NCI-H2227 (cell line): ENCODE data around the gene PLCL2.
A peak's percentile ranks its signal among the peaks of the same experiment; 100 is the strongest.

ENCODE experiments used
- DNase-seq: peaks from one replicate; lab custom pipeline; 2025; ENCODE audit not compliant: unreplicated experiment; lab: John Stamatoyannopoulos, UW

The PLCL2 gene

GRCh38 chr3:17006132-17006852 lies 121.5 kb downstream of the PLCL2 start:
- no peak for DNase-seq

DNA sequence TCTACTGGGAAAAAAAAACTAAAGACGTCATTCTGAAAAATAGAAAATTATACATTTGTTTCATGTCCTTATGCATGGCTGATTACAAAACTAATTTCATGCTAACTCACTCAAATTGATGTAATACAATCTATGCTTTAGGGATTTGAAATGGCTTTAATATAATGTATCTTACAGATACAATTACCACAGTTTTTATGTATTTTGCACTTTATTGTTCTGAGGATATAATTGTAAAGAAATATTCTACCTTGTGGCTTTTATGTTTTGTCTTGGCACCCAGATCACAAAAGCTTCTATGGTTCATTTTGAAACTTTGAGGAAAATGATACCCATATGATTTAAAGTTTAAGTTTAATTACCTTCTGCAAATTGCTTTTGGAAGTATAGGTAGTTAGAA lies 122.5 kb downstream of the PLCL2 start:
- DNase-seq = no peak

DNA sequence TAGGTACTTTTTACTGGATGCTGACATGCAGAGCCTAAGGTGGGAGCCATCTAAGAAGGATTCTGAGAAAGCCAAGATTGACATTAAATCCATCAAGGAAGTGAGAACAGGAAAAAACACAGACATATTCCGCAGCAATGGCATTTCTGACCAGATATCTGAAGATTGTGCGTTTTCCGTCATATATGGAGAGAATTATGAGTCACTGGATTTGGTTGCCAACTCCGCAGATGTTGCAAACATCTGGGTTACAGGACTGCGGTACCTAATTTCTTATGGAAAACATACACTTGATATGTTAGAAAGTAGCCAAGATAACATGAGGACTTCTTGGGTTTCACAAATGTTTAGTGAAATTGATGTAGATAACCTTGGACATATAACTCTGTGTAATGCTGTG lies 125.1 kb downstream of the PLCL2 start:
- no peak for DNase-seq

DNA sequence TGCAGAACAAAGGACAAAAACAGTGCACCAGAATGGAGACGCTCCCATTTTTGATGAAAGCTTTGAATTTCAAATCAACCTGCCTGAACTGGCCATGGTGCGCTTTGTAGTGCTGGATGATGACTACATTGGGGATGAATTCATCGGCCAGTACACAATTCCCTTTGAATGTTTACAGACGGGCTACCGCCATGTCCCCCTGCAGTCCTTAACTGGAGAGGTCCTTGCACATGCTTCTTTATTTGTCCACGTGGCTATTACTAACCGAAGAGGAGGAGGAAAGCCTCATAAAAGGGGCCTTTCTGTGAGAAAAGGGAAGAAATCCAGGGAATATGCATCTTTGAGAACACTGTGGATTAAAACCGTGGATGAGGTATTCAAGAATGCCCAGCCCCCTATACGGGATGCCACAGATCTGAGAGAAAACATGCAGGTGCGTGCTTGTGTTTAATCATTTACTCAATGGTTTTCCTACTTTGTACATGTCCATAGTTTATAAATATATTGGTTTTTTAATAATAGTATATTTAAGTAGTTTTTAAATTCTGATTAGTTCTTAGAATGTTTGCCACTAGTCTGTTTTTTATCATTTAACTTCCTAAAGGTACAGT lies 127.1 kb downstream of the PLCL2 start:
- DNase-seq = no peak

- DNase-seq = no peak
Observed at GRCh38 chr3:17013050-17013449, 128.3 kb downstream of the PLCL2 start.

DNA sequence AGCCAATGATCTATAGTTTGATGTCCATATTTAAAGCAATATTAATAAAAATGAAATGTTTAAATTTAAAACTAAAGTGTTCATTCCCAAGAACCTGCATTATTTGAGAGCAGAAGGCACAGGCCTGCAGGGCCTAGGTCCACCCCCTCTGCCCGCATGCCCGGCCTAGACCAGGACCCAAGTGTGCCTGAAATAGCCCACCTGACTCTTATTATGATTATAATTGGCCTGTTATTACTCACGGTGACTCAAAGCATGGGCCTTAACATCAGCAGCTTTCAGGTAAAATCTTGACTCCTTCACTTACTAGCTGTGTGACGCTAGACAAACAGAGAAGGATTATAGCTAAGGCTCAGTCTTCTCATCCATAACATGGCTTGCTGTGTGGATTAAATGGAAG lies 128.8 kb downstream of the PLCL2 start:
- no peak for DNase-seq

DNA sequence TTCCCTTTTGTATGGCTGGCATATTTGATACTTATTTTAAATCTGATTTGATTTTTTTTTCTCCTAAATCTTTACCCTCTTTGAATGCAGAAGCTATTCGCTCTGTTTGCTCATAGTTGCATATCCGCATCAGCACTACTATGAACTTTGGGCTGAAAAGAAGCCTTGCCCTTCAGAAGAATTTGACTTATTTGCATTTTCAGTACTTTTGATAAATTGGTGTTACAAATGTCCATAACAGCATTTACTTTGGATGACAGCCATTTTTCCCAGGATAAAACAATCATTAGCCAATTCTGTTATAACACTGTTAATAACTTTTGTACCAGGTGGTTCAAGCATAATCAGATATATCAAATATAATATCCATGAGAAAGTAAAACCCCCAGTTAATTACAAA lies 129.5 kb downstream of the PLCL2 start:
- DNase-seq = no peak

DNA sequence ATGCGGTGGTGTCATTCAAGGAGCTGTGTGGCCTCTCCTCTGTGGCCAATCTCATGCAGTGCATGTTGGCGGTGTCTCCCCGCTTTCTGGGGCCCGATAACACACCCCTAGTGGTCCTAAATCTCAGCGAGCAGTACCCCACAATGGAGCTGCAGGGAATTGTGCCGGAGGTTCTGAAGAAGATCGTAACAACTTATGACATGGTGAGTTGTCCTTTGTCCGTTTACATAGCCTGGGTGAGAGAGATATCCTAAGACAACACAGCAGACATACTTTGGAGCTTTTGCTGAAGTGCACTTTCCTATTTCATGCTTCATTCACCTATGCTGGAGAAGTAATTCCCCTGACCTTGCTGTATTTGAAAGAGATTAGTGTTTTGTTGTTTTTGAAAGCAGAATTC lies 130.0 kb downstream of the PLCL2 start:
- no peak for DNase-seq

DNA sequence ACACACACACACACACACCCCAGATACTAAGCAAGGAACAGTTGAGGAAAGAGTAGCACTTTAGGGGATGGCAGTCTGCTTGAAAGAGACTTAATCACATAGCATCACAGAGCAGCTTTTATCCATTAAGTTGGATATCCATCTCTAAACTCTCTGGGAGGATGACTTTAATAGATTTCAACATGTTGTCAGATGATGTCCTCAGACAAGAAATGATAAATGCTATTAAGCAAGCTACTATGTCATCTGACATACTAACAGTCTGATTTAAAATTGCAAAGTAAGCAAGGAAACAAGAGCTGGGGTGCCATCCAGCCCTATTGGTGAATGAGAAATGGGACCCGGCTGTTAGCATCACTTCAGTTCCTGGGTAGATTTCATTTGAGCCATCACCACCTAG lies 136.9 kb downstream of the PLCL2 start:
- DNase-seq = no peak

GRCh38 chr3:17023006-17023664 lies 138.4 kb downstream of the PLCL2 start:
- no peak for DNase-seq

- no peak for DNase-seq
Observed at GRCh38 chr3:17025594-17026139, 140.9 kb downstream of the PLCL2 start.

DNA sequence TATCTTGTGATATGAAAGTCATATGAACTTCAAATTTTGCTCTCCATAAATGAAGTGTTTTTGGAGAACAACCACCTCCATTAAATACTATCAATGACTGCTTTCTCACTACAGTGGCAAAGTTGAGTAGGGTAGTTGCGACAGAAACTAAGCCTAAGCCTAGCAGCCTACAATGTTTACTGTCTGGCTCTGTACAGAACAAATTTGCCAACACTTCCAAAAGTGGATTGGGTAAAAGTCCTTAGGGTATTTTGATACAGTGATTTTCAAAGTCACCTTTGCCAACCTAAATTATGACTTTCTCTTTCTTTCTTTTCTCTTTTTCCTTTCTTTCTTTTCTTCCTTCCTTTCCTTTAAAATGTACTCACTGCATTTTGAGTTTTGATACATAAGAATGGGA lies 142.6 kb downstream of the PLCL2 start:
- DNase-seq = no peak

DNA sequence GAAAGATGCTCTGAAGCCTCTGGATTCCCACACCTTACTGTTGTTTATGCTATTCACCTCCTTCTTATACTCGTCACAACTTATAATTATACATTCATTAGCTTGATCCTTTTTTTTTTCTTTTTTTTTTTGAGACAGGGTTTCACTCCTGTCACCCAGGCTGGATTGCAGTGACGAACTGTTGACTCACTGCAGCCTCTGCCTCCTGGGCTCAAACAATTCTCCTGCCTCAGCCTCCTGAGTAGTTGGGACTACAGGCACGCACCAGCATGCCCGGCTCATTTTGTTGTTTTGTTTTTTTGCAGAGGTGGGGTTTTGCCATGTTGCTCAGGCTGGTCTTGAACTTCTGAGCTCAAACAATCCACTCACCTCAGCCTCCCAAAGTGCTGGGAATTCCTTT lies 143.6 kb downstream of the PLCL2 start:
- no peak for DNase-seq

DNA sequence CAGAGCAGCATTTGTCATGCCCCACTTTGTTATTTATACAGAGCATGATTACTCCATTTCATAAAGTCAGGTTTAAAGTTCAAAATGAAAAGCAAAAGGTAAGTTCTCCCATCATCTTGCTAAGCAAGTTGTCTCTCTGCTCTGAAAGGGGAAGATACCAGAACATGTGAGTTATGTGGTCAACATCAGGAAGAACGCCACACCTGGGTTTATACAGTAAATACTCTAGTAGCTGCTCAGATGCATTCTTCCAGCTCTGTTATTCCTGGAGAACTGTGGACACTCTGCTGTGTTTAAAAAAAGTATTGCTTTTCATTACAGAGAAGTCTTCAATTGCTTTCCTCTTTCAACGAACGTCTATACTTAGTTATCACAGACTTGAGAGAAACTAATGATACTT lies 145.7 kb downstream of the PLCL2 start:
- DNase-seq = no peak

DNA sequence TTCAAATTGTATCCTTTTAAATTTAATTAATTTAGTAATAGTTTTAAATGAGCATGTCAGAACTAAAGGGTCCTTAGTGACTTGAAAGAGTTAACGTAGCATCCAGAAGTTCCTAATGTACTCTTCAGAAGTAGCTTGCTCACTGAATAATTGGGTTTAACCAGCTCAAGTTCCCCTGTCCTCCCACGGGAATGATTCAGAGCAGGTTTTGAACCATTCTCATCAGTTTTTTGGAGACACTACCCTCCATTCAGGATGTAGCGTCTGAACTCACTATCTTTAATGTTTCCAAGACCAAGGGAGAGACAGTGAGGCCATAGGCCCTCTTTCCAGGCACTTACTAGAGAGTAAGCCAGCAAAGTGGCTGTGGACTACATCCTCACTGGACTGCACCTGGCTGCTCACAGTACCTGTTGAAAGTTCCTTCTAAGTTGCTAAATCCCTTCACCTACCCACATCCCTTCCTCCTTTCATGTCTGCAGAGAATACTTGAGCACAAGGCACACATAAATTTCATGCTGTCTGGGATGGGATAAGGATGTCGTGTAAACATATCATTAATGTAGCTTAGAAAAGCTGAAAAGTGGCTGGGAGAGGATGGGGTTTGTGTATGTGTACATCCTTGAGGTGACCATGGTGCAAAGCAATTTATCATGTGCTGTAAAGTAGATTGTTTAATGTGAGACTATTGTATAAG lies 146.3 kb downstream of the PLCL2 start:
- DNase-seq = peak; percentile 57

DNA sequence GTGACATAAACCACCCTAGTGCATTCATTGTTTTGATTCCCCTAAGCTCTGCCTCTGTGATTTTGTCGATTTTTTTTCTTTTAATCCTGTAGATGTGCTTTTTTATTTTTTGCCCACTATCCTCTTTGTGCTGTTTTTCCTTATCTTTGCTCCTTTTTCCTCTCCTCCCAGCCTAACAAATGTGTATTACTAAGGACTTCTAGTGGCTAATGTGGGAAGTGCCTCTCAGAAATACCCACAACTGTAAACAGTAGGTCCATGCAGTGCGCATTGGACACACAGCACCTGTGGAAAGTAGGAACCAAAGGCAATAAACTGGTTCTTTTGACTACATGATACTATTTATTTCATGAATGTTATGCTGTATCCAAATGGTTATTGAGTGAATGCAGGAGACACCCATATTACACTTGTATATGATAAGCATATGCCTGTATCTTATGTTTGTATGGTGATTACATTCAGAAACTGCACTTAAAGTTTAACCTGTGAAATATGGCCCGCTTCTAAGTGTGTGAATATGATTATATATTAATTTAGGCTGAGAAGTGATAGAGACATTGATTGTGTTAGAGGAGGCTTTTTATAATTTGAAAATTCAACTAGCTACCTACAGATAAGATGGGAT lies 147.8 kb downstream of the PLCL2 start:
- no peak for DNase-seq

DNA sequence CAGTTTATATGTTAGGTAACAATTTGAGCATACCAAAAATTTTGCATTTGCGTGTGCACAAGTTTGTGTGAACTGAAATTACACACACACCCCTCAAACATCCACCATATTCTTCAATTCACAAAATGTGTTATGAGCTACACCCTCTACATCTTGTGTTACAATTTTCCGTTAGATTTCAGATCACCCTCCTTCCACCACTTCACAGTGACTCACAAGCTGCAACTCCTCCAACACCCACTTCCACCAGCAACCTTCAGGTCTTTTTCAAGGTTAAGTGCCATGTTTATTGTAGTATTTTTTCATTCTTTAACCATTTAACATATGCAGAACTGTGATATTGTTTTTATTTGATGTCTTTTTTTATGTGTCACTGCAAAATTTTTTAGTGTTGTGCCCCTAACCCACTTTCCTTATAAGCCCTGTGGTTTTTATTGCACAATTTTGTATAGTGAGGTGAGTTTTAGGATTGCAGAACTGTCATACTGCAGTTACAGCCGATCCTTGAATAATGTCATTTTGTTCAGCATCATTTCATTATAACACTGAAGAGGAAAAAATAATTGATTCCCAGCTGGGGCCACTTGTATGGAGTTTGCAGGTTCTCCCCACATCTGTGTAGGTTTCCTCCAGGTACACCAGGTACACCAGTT lies 148.9 kb downstream of the PLCL2 start:
- DNase-seq = no peak

DNA sequence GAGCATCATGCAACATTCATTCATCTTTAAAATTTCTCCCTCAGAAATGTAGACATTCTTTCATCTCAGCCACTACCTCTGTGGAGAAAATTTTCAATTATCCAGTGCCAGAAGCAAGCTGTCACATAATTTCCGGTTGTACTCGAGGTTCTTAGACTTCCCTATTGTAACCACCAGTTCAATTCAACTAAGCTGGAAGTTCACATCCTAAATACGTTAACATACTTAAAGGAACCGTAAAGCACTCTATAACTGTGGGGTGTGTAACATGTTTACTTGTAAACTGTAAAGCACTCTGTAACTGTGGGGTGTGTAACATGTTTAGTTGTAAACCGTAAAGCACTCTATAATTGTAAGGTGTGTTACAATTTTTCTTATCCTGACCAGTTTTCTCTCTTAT lies 150.3 kb downstream of the PLCL2 start:
- no peak for DNase-seq

DNA sequence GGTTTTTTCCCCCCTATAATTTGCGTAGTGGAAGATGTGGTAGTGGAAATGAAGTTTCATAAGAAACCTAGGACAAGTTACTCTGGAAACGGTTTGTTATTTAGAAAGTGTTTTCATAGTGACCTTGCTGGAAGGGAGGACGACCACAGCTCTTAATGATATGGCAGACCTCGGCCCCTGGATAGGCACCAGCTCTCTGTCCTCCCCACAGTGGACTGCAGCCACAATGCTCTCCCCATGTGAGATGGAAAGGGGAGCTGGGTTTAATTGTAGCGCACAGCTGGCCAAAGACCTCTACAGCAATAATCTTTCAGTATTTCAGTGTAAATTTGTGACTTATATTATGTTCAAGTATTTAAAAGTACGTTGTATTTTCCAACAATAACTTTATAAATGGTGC lies 151.2 kb downstream of the PLCL2 start:
- DNase-seq = no peak

GRCh38 chr3:17038141-17038540 lies 153.4 kb downstream of the PLCL2 start:
- no peak for DNase-seq
